HCT116 (cell line): ENCODE data around the gene SCGB1A1.

ENCODE experiments used
- ELF1 ChIP-seq: IDR thresholded peaks from 2 replicates; pipeline ENCODE4 v1.6.1; 2012; ENCODE audit warnings: low read depth, borderline replicate concordance
- EZH2 ChIP-seq: fragments of 200-600 bp; sonication (generic); IDR thresholded peaks from 2 replicates; pipeline ENCODE4 v1.6.1; 2017; ENCODE audit warnings: antibody characterized with exemption, mixed run types
- FOSL1 ChIP-seq: IDR thresholded peaks from 2 replicates; pipeline ENCODE4 v1.6.1; 2012; ENCODE audit warnings: low read depth
- POLR2A ChIP-seq: IDR thresholded peaks from 2 replicates; pipeline ENCODE4 v1.7.0; 2011; ENCODE audit warnings: borderline replicate concordance; ENCODE audit not compliant: insufficient read depth, insufficient read length; ENCODE audit errors: extremely low read depth
- POLR2AphosphoS5 ChIP-seq: IDR thresholded peaks from 2 replicates; pipeline ENCODE4 v1.6.1; 2011; ENCODE audit warnings: mild to moderate bottlenecking, low read depth, low read length, moderate library complexity
- SRF ChIP-seq: IDR thresholded peaks from 2 replicates; pipeline ENCODE4 v1.6.1; 2012; ENCODE audit warnings: low read depth
- YY1 ChIP-seq: IDR thresholded peaks from 2 replicates; pipeline ENCODE4 v1.6.1; 2011; ENCODE audit warnings: low read length, low read depth, moderate library complexity, mild to moderate bottlenecking; ENCODE audit not compliant: insufficient replicate concordance; ENCODE audit errors: extremely low read depth
- ZNF274 ChIP-seq: fragments of 200-500 bp; sonication (Bioruptor generic); IDR thresholded peaks from 2 replicates; pipeline ENCODE4 v1.6.1; 2014; ENCODE audit warnings: mild to moderate bottlenecking, low read depth, low read length, inconsistent platforms
- TF ChIP-seq, protein P1 (sequence below), 3 experiments: fragments of 200-600 bp in 1 of 3; sonication (generic) in 1 of 3; IDR thresholded peaks in 2 of 3; conservative IDR thresholded peaks in 1 of 3; 2 replicates each; pipeline ENCODE4 v1.5.1; 2012 to 2017; ENCODE audit warnings: low read depth in 2 of 3, low read length in 2 of 3, antibody characterized with exemption in 1 of 3, borderline replicate concordance in 1 of 3, control low read depth in 1 of 3, mild to moderate bottlenecking in 1 of 3, mixed read lengths in 1 of 3, mixed run types in 1 of 3, moderate library complexity in 1 of 3; ENCODE audit not compliant: insufficient read depth in 1 of 3
- TF ChIP-seq, protein P2 (sequence below): IDR thresholded peaks from 2 replicates; pipeline ENCODE4 v1.6.1; 2012; ENCODE audit warnings: low read depth

DNA sequence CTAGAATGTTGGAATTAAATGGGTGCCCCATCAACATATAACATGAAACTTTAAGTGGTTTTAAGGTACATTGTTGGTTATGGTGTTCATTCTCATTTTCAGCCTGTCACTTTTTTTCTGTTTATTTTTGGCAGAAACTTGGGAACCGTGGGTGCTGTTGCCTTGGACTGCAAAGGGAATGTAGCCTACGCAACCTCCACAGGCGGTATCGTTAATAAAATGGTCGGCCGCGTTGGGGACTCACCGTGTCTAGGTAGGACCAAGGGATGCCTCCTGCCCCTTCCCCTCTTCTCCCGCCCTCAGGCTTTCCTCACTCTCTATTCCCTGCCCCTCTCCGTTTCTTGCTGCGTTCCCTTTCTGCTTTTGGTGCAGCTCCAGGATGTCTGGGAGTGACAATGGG is 29.8 kb upstream of the SCGB1A1 start:
- TF ChIP-seq, protein P1, sequence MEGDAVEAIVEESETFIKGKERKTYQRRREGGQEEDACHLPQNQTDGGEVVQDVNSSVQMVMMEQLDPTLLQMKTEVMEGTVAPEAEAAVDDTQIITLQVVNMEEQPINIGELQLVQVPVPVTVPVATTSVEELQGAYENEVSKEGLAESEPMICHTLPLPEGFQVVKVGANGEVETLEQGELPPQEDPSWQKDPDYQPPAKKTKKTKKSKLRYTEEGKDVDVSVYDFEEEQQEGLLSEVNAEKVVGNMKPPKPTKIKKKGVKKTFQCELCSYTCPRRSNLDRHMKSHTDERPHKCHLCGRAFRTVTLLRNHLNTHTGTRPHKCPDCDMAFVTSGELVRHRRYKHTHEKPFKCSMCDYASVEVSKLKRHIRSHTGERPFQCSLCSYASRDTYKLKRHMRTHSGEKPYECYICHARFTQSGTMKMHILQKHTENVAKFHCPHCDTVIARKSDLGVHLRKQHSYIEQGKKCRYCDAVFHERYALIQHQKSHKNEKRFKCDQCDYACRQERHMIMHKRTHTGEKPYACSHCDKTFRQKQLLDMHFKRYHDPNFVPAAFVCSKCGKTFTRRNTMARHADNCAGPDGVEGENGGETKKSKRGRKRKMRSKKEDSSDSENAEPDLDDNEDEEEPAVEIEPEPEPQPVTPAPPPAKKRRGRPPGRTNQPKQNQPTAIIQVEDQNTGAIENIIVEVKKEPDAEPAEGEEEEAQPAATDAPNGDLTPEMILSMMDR (IDR thresholded peaks at IDR 0.05 in 2 of 3, conservative IDR thresholded peaks at IDR 0.05 in 1 of 3; ENCODE audit: borderline replicate concordance in 1 of 3, insufficient read depth in 1 of 3, low read depth in 2 of 3, low read length in 2 of 3), result no peak
- no peak for TF ChIP-seq YY1
- no peak for TF ChIP-seq POLR2AphosphoS5
- TF ChIP-seq ZNF274, result no peak
- TF ChIP-seq POLR2A, result no peak
- no peak for TF ChIP-seq ELF1
- no peak for TF ChIP-seq EZH2
- no peak for TF ChIP-seq SRF
- no peak for TF ChIP-seq FOSL1
- TF ChIP-seq, protein P2, sequence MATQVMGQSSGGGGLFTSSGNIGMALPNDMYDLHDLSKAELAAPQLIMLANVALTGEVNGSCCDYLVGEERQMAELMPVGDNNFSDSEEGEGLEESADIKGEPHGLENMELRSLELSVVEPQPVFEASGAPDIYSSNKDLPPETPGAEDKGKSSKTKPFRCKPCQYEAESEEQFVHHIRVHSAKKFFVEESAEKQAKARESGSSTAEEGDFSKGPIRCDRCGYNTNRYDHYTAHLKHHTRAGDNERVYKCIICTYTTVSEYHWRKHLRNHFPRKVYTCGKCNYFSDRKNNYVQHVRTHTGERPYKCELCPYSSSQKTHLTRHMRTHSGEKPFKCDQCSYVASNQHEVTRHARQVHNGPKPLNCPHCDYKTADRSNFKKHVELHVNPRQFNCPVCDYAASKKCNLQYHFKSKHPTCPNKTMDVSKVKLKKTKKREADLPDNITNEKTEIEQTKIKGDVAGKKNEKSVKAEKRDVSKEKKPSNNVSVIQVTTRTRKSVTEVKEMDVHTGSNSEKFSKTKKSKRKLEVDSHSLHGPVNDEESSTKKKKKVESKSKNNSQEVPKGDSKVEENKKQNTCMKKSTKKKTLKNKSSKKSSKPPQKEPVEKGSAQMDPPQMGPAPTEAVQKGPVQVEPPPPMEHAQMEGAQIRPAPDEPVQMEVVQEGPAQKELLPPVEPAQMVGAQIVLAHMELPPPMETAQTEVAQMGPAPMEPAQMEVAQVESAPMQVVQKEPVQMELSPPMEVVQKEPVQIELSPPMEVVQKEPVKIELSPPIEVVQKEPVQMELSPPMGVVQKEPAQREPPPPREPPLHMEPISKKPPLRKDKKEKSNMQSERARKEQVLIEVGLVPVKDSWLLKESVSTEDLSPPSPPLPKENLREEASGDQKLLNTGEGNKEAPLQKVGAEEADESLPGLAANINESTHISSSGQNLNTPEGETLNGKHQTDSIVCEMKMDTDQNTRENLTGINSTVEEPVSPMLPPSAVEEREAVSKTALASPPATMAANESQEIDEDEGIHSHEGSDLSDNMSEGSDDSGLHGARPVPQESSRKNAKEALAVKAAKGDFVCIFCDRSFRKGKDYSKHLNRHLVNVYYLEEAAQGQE, result no peak
